Measurements from ENCODE around the gene RBM18. TPM values are rescaled to one million over a fixed set of nuclear protein-coding genes. Genes with fewer than 3 reads are reported as not detected.

RBM18 gene
- total RNA-seq, 4 donors from 2014 or later: 5.7 to 8.0 (median 7.0) TPM

GRCh38 chr9:122201641-122202040 lies 63.0 kb downstream of the RBM18 start:
- no peak overlapping the region for H3K4me3 ChIP-seq
- WGBS, 2 donors: 95 to 100% methylated on average over 1 of the region's 1 CpG
- H3K4me1 ChIP-seq: peaks cover 0 to 8% (median 0%) of the 10 kb centered on the region in 4 donors
- no peak for TF ChIP-seq EP300 (IDR thresholded peaks at IDR 0.05)
- TF ChIP-seq POLR2A (IDR thresholded peaks at IDR 0.05): no peak
- H3K9me3 ChIP-seq: no peaks in the 10 kb centered on the region
- peaks cover 0 to 17% of the 10 kb centered on the region in 2 donors for H3K27me3 ChIP-seq
- no peaks in the 10 kb centered on the region for H3K36me3 ChIP-seq
- no peak overlapping the region for H3K27ac ChIP-seq
- no peak for DNase-seq (ENCODE audit: low spot score in 2 of 2)

GRCh38 chr9:122200960-122201595 lies 63.6 kb downstream of the RBM18 start:
- Histone ChIP-seq H3K27me3 (peaks cover 0 to 17% of the 10 kb centered on the region in 2 donors), H3K4me3 (no peak overlapping the region), H3K9me3 (no peaks in the 10 kb centered on the region), H3K36me3 (no peaks in the 10 kb centered on the region), H3K4me1 (peaks cover 0 to 3% (median 0%) of the 10 kb centered on the region in 4 donors), H3K27ac (no peak overlapping the region)
- no peak for DNase-seq (ENCODE audit: low spot score in 2 of 2)
- TF ChIP-seq EP300 (IDR thresholded peaks at IDR 0.05) (no peak), CTCF (IDR thresholded peaks at IDR 0.05) (no peak), POLR2A (IDR thresholded peaks at IDR 0.05) (no peak)
- 76 to 79% methylated on average over 7 of the region's 7 CpGs for WGBS, 2 donors

- peaks cover 0 to 17% of the 10 kb centered on the region in 2 donors for H3K27me3 ChIP-seq
- 70 to 73% methylated on average over 4 of the region's 4 CpGs for WGBS, 2 donors
- no peak for DNase-seq (ENCODE audit: low spot score in 2 of 2)
- TF ChIP-seq CTCF (IDR thresholded peaks at IDR 0.05) (no peak), POLR2A (IDR thresholded peaks at IDR 0.05) (no peak), EP300 (IDR thresholded peaks at IDR 0.05) (no peak)
- no peak overlapping the region for H3K27ac ChIP-seq
- H3K4me1 ChIP-seq: no peaks in the 10 kb centered on the region
- no peaks in the 10 kb centered on the region for H3K9me3 ChIP-seq
- no peaks in the 10 kb centered on the region for H3K36me3 ChIP-seq
- no peak overlapping the region for H3K4me3 ChIP-seq
Measured at GRCh38 chr9:122197882-122198281, 66.8 kb downstream of the RBM18 start.

- TF ChIP-seq EP300 (IDR thresholded peaks at IDR 0.05) (no peak), POLR2A (IDR thresholded peaks at IDR 0.05) (no peak), CTCF (IDR thresholded peaks at IDR 0.05) (no peak)
- Histone ChIP-seq H3K27me3 (peaks cover 0 to 17% of the 10 kb centered on the region in 2 donors), H3K27ac (no peak overlapping the region), H3K9me3 (no peaks in the 10 kb centered on the region), H3K36me3 (no peaks in the 10 kb centered on the region), H3K4me1 (no peaks in the 10 kb centered on the region), H3K4me3 (no peak overlapping the region)
- WGBS, 2 donors: 41 to 47% methylated on average over 7 of the region's 7 CpGs
- no peak for DNase-seq (ENCODE audit: low spot score in 2 of 2)
Measured at GRCh38 chr9:122197426-122197825, 67.2 kb downstream of the RBM18 start.

- no peak overlapping the region for H3K27ac ChIP-seq
- no peak for TF ChIP-seq EP300 (IDR thresholded peaks at IDR 0.05)
- no peak for TF ChIP-seq POLR2A (IDR thresholded peaks at IDR 0.05)
- no peak for TF ChIP-seq CTCF (IDR thresholded peaks at IDR 0.05)
- no peak overlapping the region for H3K4me3 ChIP-seq
- peaks cover 0 to 17% of the 10 kb centered on the region in 2 donors for H3K27me3 ChIP-seq
- no peaks in the 10 kb centered on the region for H3K9me3 ChIP-seq
- no peaks in the 10 kb centered on the region for H3K36me3 ChIP-seq
- no peaks in the 10 kb centered on the region for H3K4me1 ChIP-seq
- DNase-seq (ENCODE audit: low spot score in 2 of 2): no peak
- WGBS, 2 donors: 90 to 94% methylated on average over 4 of the region's 4 CpGs
Measured at GRCh38 chr9:122195875-122196274, 68.8 kb downstream of the RBM18 start.
